Testis (tissue), 2 donors: ENCODE results near the gene VANGL2.

ENCODE experiments used
- POLR2A ChIP-seq: fragments of 450-650 bp; IDR thresholded peaks from one replicate; pipeline ENCODE4 v1.6.1; 2017; ENCODE audit warnings: antibody characterized with exemption, mild to moderate bottlenecking, moderate library complexity
- TF ChIP-seq, protein P1 (sequence below), 3 experiments: fragments of 450-650 bp in 2 of 3; fragments of 200-600 bp in 1 of 3; sonication (generic) in 1 of 3; IDR thresholded peaks; one replicate each; pipeline ENCODE4 v1.5.1; 2016 to 2019; ENCODE audit warnings: antibody characterized with exemption in 3 of 3, mild to moderate bottlenecking in 2 of 3, moderate library complexity in 1 of 3

- TF ChIP-seq, protein P1, sequence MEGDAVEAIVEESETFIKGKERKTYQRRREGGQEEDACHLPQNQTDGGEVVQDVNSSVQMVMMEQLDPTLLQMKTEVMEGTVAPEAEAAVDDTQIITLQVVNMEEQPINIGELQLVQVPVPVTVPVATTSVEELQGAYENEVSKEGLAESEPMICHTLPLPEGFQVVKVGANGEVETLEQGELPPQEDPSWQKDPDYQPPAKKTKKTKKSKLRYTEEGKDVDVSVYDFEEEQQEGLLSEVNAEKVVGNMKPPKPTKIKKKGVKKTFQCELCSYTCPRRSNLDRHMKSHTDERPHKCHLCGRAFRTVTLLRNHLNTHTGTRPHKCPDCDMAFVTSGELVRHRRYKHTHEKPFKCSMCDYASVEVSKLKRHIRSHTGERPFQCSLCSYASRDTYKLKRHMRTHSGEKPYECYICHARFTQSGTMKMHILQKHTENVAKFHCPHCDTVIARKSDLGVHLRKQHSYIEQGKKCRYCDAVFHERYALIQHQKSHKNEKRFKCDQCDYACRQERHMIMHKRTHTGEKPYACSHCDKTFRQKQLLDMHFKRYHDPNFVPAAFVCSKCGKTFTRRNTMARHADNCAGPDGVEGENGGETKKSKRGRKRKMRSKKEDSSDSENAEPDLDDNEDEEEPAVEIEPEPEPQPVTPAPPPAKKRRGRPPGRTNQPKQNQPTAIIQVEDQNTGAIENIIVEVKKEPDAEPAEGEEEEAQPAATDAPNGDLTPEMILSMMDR (IDR thresholded peaks at IDR 0.05): no peak
- no peak for TF ChIP-seq POLR2A
These were observed 23.6 kb downstream of the VANGL2 start for GRCh38 chr1:160423966-160424365.
